ENCODE measurements around the gene AKR7A3. TPM values are rescaled to one million over a fixed set of nuclear protein-coding genes. Genes with fewer than 3 reads are reported as not detected.

Gene AKR7A3
- total RNA-seq, 1 experiment from 2014 or later: 1.5 TPM

DNA sequence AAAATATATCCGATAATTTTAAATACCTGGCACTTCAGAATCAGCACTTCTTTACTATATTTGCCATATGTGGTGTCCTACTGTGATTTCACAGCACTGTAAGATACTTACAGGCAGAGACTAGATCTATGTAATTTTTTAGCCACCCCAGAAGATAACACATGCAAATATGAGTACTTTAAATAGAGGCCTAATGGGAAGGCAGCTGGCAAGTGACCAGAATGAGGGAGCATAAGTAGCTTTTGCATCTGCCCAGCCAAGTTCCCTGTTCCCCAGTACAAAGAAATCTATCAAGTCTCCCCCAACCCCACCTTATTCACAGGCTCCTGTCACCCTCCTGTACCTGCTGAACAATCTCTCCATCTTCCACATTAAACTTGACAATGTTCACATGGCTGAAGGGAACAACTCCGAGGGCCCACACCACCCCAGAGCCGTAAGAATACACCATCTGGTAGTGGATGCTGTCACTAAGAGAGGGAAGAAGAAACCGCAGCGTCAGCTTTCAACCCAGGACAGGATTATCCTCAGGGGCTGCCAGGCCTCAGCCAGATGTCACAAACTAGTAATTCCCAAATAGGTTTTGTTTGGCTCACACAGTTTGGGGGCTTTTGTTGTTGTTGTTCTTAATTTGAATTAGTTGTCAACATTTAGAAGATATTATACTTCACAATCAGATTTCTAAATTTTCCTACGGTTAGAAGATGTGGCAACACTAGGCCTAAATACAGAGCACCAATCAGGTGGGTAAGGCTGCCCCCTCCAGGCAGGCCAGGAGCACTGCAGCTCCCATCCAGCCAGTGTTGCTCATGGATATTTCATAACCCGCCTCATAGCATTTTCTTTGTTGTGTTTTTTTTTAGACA is 47.7 kb downstream of the AKR7A3 start:
- no peaks in the 10 kb centered on the region for H3K4me1 Mint-ChIP-seq
- peaks cover 78% of the 10 kb centered on the region for H3K36me3 Mint-ChIP-seq
- H3K27me3 Mint-ChIP-seq (ENCODE audit: low read depth): no peaks in the 10 kb centered on the region
- no peak overlapping the region for H3K27ac Mint-ChIP-seq
- ChIA-PET CTCF (interaction anchor here (0.6 to 2.1 kb wide), 19 partner anchors 10 to 411 kb away, joined by 3 to 7 read pairs (median 4); partner anchors contain the start of genes AKR7A3, EMC1, MRTO4 and SLC66A1), POLR2A (interaction anchor here (0.6 kb wide), 1 partner anchor 20 kb away, joined by 4 read pairs; no protein-coding TSS in a partner anchor)
- no peaks in the 10 kb centered on the region for H3K9me3 Mint-ChIP-seq
- DNase-seq (ENCODE audit: low spot score) (peak; percentile 63), ATAC-seq (peak; percentile 91)
- H3K4me3 Mint-ChIP-seq: no peak overlapping the region
- TF ChIP-seq, protein P1, sequence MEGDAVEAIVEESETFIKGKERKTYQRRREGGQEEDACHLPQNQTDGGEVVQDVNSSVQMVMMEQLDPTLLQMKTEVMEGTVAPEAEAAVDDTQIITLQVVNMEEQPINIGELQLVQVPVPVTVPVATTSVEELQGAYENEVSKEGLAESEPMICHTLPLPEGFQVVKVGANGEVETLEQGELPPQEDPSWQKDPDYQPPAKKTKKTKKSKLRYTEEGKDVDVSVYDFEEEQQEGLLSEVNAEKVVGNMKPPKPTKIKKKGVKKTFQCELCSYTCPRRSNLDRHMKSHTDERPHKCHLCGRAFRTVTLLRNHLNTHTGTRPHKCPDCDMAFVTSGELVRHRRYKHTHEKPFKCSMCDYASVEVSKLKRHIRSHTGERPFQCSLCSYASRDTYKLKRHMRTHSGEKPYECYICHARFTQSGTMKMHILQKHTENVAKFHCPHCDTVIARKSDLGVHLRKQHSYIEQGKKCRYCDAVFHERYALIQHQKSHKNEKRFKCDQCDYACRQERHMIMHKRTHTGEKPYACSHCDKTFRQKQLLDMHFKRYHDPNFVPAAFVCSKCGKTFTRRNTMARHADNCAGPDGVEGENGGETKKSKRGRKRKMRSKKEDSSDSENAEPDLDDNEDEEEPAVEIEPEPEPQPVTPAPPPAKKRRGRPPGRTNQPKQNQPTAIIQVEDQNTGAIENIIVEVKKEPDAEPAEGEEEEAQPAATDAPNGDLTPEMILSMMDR (IDR thresholded peaks at IDR 0.05): peak; percentile 81
- TF ChIP-seq, protein P2, sequence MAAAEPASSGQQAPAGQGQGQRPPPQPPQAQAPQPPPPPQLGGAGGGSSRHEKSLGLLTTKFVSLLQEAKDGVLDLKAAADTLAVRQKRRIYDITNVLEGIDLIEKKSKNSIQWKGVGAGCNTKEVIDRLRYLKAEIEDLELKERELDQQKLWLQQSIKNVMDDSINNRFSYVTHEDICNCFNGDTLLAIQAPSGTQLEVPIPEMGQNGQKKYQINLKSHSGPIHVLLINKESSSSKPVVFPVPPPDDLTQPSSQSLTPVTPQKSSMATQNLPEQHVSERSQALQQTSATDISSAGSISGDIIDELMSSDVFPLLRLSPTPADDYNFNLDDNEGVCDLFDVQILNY (CRISPR knock-in tag; IDR thresholded peaks at IDR 0.05): no peak

DNA sequence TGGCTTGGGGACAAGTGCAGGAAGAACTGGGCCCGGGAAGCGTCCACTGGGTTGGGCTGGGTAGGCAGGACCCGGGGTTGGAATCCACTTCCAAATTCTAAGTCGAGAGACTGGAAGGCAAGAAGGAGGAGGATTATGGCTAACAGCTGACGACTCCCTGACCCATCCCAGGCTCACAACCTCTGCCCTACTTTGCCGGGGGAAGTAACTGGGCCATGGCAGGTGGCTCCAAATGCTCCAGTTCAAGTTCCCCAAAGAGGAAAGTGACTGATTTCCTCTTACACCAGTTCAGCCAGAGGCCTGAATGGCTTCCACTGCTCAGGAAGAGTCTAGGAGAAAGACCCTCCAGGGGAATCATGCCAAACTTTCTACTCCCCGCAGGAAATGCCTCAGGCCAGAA is 48.7 kb downstream of the AKR7A3 start:
- POLR2A ChIA-PET: no interaction called here
- CTCF ChIA-PET: interaction anchor here (0.9 to 2.1 kb wide), 3 partner anchors 12 to 49 kb away, joined by 3 to 4 read pairs (median 4); partner anchors contain the start of genes AKR7A3, EMC1 and MRTO4
- H3K27me3 Mint-ChIP-seq (ENCODE audit: low read depth): no peaks in the 10 kb centered on the region
- no peak for DNase-seq (ENCODE audit: low spot score)
- TF ChIP-seq, protein P3, sequence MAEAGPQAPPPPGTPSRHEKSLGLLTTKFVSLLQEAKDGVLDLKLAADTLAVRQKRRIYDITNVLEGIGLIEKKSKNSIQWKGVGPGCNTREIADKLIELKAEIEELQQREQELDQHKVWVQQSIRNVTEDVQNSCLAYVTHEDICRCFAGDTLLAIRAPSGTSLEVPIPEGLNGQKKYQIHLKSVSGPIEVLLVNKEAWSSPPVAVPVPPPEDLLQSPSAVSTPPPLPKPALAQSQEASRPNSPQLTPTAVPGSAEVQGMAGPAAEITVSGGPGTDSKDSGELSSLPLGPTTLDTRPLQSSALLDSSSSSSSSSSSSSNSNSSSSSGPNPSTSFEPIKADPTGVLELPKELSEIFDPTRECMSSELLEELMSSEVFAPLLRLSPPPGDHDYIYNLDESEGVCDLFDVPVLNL (CRISPR knock-in tag; IDR thresholded peaks at IDR 0.05; ENCODE audit: borderline replicate concordance, low read depth): no peak
- TF ChIP-seq TEAD1 (CRISPR knock-in tag; IDR thresholded peaks at IDR 0.05) (no peak), NR2C2 (CRISPR knock-in tag; IDR thresholded peaks at IDR 0.05) (no peak), CREB1 (CRISPR knock-in tag; IDR thresholded peaks at IDR 0.05) (no peak), ZNF671 (CRISPR knock-in tag; IDR thresholded peaks at IDR 0.05) (no peak)
- TF ChIP-seq, protein P2 (CRISPR knock-in tag; IDR thresholded peaks at IDR 0.05): no peak
- TF ChIP-seq, protein P4, sequence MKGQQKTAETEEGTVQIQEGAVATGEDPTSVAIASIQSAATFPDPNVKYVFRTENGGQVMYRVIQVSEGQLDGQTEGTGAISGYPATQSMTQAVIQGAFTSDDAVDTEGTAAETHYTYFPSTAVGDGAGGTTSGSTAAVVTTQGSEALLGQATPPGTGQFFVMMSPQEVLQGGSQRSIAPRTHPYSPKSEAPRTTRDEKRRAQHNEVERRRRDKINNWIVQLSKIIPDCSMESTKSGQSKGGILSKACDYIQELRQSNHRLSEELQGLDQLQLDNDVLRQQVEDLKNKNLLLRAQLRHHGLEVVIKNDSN (CRISPR knock-in tag; IDR thresholded peaks at IDR 0.05): no peak
- H3K9me3 Mint-ChIP-seq: no peaks in the 10 kb centered on the region
- ATAC-seq: no peak
- H3K36me3 Mint-ChIP-seq: peaks cover 79% of the 10 kb centered on the region
- H3K27ac Mint-ChIP-seq: no peak overlapping the region
- H3K4me1 Mint-ChIP-seq: no peaks in the 10 kb centered on the region
- H3K4me3 Mint-ChIP-seq: no peak overlapping the region

DNA sequence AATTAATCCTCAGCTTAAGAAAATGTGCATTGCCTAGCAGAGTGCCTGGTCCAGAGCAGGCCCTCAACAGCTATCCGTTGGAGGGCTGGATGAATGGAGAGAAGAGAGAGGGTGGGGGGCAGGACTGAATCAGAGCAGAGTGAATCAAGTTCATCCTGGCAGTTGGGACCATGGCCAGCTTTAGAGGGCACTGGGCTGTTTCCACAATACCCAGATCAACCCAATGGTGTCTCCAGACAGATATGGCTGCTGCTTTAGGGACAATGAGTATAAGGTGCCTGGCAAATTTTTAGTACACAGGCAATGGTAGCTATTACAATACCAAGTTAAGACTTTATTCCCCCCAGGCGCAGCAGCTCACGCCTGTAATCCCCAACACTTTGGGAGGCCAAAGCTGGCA is 54.3 kb downstream of the AKR7A3 start:
- Mint-ChIP-seq H3K27ac (no peak overlapping the region), H3K36me3 (peaks cover 71% of the 10 kb centered on the region), H3K9me3 (no peaks in the 10 kb centered on the region), H3K4me3 (no peak overlapping the region), H3K27me3 (ENCODE audit: low read depth) (no peaks in the 10 kb centered on the region), H3K4me1 (no peaks in the 10 kb centered on the region)
- ChIA-PET POLR2A (no interaction called here), CTCF (no interaction called here)
- no peak for DNase-seq (ENCODE audit: low spot score)
- no peak for ATAC-seq
- TF ChIP-seq SOX15 (CRISPR knock-in tag; IDR thresholded peaks at IDR 0.05) (no peak), JAZF1 (CRISPR knock-in tag; IDR thresholded peaks at IDR 0.05) (no peak), FOXP1 (CRISPR knock-in tag; IDR thresholded peaks at IDR 0.05; ENCODE audit: borderline replicate concordance) (no peak), ZNF121 (CRISPR knock-in tag; IDR thresholded peaks at IDR 0.05) (no peak), NFE2L1 (CRISPR knock-in tag; IDR thresholded peaks at IDR 0.05) (no peak), ZNF263 (CRISPR knock-in tag; IDR thresholded peaks at IDR 0.05; ENCODE audit: low read depth) (no peak)
- TF ChIP-seq, protein P5, sequence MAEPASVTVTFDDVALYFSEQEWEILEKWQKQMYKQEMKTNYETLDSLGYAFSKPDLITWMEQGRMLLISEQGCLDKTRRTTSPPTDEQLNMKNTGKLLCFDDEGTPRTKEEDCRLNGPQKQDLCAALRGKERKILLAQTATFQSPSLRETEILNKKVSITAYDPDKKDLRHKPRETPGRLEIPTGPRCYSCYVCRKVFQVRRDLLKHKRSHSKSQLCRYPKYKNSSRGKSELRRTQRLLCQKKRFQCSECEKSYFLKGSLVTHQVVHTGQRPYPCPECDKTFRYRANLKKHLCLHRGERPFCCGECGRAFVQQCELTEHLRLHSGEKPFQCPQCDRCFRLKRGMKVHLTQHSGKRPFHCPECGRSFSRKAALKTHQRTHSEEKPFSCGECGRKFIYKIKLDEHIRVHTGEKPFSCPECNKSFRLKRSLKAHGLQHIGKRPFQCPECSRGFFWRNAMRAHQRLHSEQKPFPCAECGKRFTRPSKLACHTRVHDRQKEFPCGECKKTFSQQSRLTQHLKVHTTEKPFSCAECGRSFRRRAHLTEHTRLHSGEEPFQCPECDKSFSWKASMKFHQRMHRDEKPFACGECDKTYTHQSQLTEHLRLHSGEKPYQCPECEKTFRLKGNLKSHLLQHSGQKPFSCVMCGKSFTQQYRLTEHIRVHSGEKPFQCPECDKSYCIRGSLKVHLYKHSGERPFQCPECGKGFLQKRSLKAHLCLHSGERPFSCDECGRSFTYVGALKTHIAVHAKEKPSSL (CRISPR knock-in tag; conservative IDR thresholded peaks at IDR 0.05): no peak
- TF ChIP-seq, protein P6, sequence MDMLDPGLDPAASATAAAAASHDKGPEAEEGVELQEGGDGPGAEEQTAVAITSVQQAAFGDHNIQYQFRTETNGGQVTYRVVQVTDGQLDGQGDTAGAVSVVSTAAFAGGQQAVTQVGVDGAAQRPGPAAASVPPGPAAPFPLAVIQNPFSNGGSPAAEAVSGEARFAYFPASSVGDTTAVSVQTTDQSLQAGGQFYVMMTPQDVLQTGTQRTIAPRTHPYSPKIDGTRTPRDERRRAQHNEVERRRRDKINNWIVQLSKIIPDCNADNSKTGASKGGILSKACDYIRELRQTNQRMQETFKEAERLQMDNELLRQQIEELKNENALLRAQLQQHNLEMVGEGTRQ (CRISPR knock-in tag; IDR thresholded peaks at IDR 0.05): no peak
- TF ChIP-seq, protein P7, sequence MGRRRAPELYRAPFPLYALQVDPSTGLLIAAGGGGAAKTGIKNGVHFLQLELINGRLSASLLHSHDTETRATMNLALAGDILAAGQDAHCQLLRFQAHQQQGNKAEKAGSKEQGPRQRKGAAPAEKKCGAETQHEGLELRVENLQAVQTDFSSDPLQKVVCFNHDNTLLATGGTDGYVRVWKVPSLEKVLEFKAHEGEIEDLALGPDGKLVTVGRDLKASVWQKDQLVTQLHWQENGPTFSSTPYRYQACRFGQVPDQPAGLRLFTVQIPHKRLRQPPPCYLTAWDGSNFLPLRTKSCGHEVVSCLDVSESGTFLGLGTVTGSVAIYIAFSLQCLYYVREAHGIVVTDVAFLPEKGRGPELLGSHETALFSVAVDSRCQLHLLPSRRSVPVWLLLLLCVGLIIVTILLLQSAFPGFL (CRISPR knock-in tag; IDR thresholded peaks at IDR 0.05; ENCODE audit: borderline replicate concordance): no peak
